ENCODE measurements around the gene RCOR1.

RCOR1 gene

GRCh38 chr14:102667703-102668102, 75.3 kb downstream of the RCOR1 start:
- H3K4me3 ChIP-seq (ENCODE audit: low read depth in 1 of 2, low read length in 2 of 2), result no peak overlapping the region
- H3K36me3 ChIP-seq (ENCODE audit: control insufficient read depth in 1 of 2, insufficient read depth in 2 of 2, low read length in 2 of 2), result no peaks in the 10 kb centered on the region
- no peaks in the 10 kb centered on the region for H3K27me3 ChIP-seq (ENCODE audit: low read depth, low read length)
- H3K9me3 ChIP-seq (ENCODE audit: control insufficient read depth in 1 of 2, low read length in 2 of 2), result no peaks in the 10 kb centered on the region
- no peaks in the 10 kb centered on the region for H3K4me1 ChIP-seq (ENCODE audit: control insufficient read depth in 1 of 2, insufficient read depth in 2 of 2, low read length in 2 of 2)
- H3K27ac ChIP-seq (ENCODE audit: low read length), result no peak overlapping the region

DNA sequence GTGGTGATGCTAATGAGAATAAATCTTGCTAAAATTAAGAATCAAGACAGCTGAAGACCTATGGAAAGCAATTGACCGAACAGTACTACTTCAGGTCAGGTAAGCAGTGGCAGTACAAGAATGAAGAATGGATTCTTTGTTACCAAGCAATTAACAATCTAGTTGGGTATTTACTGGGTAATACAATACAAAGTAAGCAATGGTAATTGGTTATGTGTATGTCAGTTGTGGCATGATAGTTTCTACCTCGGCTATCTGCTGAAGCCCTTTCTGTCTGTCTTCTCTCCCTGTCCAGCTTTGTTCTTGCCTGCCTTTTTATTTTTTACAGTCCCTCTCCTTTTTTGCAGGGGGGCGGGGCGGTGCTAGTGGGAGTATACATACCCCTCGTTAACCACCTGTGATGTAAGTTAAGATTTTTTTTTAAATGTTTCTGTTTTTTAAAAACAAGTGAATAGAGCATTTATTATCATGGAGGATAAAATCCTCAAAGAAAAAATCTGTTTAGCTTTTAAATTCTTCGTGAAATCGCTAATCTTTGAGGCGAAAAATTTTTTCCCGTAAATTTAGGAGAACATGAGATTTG, 75.9 kb downstream of the RCOR1 start:
- no peaks in the 10 kb centered on the region for H3K36me3 ChIP-seq (ENCODE audit: control insufficient read depth in 1 of 2, insufficient read depth in 2 of 2, low read length in 2 of 2)
- no peak overlapping the region for H3K4me3 ChIP-seq (ENCODE audit: low read depth in 1 of 2, low read length in 2 of 2)
- no peaks in the 10 kb centered on the region for H3K4me1 ChIP-seq (ENCODE audit: control insufficient read depth in 1 of 2, insufficient read depth in 2 of 2, low read length in 2 of 2)
- H3K27ac ChIP-seq (ENCODE audit: low read length), result no peak overlapping the region
- no peaks in the 10 kb centered on the region for H3K27me3 ChIP-seq (ENCODE audit: low read depth, low read length)
- no peaks in the 10 kb centered on the region for H3K9me3 ChIP-seq (ENCODE audit: control insufficient read depth in 1 of 2, low read length in 2 of 2)

- no peaks in the 10 kb centered on the region for H3K27me3 ChIP-seq (ENCODE audit: low read depth, low read length)
- H3K4me1 ChIP-seq (ENCODE audit: control insufficient read depth in 1 of 2, insufficient read depth in 2 of 2, low read length in 2 of 2), result no peaks in the 10 kb centered on the region
Measured at GRCh38 chr14:102671410-102671809, 79.0 kb downstream of the RCOR1 start.

GRCh38 chr14:102672410-102672960, 80.0 kb downstream of the RCOR1 start:
- H3K4me1 ChIP-seq (ENCODE audit: control insufficient read depth in 1 of 2, insufficient read depth in 2 of 2, low read length in 2 of 2), result no peaks in the 10 kb centered on the region
- no peaks in the 10 kb centered on the region for H3K9me3 ChIP-seq (ENCODE audit: control insufficient read depth in 1 of 2, low read length in 2 of 2)
- no peaks in the 10 kb centered on the region for H3K36me3 ChIP-seq (ENCODE audit: control insufficient read depth in 1 of 2, insufficient read depth in 2 of 2, low read length in 2 of 2)
- H3K27ac ChIP-seq (ENCODE audit: low read length), result no peak overlapping the region
- H3K4me3 ChIP-seq (ENCODE audit: low read depth in 1 of 2, low read length in 2 of 2), result no peak overlapping the region
- H3K27me3 ChIP-seq (ENCODE audit: low read depth, low read length), result no peaks in the 10 kb centered on the region

More at GRCh38 chr14:102671410-102671809, 79.0 kb downstream of the RCOR1 start:
- Histone ChIP-seq H3K27ac (ENCODE audit: low read length) (no peak overlapping the region), H3K4me3 (ENCODE audit: low read depth in 1 of 2, low read length in 2 of 2) (no peak overlapping the region), H3K9me3 (ENCODE audit: control insufficient read depth in 1 of 2, low read length in 2 of 2) (no peaks in the 10 kb centered on the region), H3K36me3 (ENCODE audit: control insufficient read depth in 1 of 2, insufficient read depth in 2 of 2, low read length in 2 of 2) (no peaks in the 10 kb centered on the region)

GRCh38 chr14:102675396-102675795, 82.9 kb downstream of the RCOR1 start:
- H3K36me3 ChIP-seq (ENCODE audit: control insufficient read depth in 1 of 2, insufficient read depth in 2 of 2, low read length in 2 of 2), result no peaks in the 10 kb centered on the region
- no peaks in the 10 kb centered on the region for H3K9me3 ChIP-seq (ENCODE audit: control insufficient read depth in 1 of 2, low read length in 2 of 2)
- H3K4me1 ChIP-seq (ENCODE audit: control insufficient read depth in 1 of 2, insufficient read depth in 2 of 2, low read length in 2 of 2), result no peaks in the 10 kb centered on the region
- no peak overlapping the region for H3K27ac ChIP-seq (ENCODE audit: low read length)
- no peak overlapping the region for H3K4me3 ChIP-seq (ENCODE audit: low read depth in 1 of 2, low read length in 2 of 2)
- H3K27me3 ChIP-seq (ENCODE audit: low read depth, low read length), result no peaks in the 10 kb centered on the region

- H3K4me1 ChIP-seq (ENCODE audit: control insufficient read depth in 1 of 2, insufficient read depth in 2 of 2, low read length in 2 of 2), result peaks cover 0 to under 1% of the 10 kb centered on the region in 2 donors
- peaks cover 0 to 3% of the 10 kb centered on the region in 2 donors for H3K36me3 ChIP-seq (ENCODE audit: control insufficient read depth in 1 of 2, insufficient read depth in 2 of 2, low read length in 2 of 2)
- H3K27me3 ChIP-seq (ENCODE audit: low read depth, low read length), result no peaks in the 10 kb centered on the region
- no peak overlapping the region for H3K4me3 ChIP-seq (ENCODE audit: low read depth in 1 of 2, low read length in 2 of 2)
- H3K9me3 ChIP-seq (ENCODE audit: control insufficient read depth in 1 of 2, low read length in 2 of 2), result no peaks in the 10 kb centered on the region
- H3K27ac ChIP-seq (ENCODE audit: low read length), result no peak overlapping the region
Measured at GRCh38 chr14:102678394-102678793, 85.9 kb downstream of the RCOR1 start.

DNA sequence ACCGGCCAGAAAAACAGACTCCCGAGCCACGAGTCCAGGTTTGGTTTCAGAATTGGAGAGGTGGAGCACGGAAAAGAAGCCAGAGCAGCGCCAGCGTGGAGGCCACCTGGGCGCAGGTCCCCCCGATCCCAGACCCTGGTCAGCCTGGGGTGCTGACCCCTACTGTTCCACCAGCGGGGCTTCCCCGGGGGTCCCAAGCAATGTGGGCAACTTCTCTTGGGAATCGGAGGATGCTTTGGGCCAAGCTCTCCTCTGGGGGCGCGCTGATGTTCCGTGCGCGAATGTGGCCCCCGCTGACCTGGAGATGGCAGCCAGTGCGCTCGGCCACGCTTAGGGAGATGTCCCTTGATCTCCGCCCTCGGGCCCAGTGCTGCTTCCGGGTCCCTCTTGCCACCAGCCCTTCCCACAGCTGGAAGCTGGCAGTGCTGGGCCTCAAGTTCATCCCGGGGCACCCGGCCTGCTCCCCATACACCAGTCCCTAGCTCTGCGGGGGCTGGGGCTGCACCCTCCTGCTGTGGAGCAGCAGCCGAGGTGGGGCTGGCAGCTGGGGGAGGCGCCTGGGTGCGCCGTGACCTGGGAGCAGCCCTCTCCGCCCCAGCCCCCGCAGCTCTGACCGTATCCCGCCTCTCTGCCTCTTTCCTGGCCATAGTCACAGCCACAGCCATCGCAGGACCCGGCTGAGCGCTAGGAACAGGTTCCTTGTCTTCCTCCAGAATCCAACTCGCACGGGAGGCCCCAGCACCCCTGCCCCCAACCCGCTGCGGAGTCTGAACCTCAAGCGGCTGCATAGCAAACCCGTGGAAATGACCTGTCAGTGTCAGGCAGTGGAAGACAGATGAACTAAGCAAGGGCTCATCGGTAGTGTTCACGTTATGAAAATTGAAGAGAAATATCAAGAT, 91.2 kb downstream of the RCOR1 start:
- no peaks in the 10 kb centered on the region for H3K27me3 ChIP-seq (ENCODE audit: low read depth, low read length)
- H3K4me3 ChIP-seq (ENCODE audit: low read depth in 1 of 2, low read length in 2 of 2), result no peak overlapping the region
- H3K27ac ChIP-seq (ENCODE audit: low read length), result no peak overlapping the region
- peaks cover 0 to 6% of the 10 kb centered on the region in 2 donors for H3K4me1 ChIP-seq (ENCODE audit: control insufficient read depth in 1 of 2, insufficient read depth in 2 of 2, low read length in 2 of 2)
- H3K9me3 ChIP-seq (ENCODE audit: control insufficient read depth in 1 of 2, low read length in 2 of 2), result no peaks in the 10 kb centered on the region
- peaks cover 0 to 8% of the 10 kb centered on the region in 2 donors for H3K36me3 ChIP-seq (ENCODE audit: control insufficient read depth in 1 of 2, insufficient read depth in 2 of 2, low read length in 2 of 2)

DNA sequence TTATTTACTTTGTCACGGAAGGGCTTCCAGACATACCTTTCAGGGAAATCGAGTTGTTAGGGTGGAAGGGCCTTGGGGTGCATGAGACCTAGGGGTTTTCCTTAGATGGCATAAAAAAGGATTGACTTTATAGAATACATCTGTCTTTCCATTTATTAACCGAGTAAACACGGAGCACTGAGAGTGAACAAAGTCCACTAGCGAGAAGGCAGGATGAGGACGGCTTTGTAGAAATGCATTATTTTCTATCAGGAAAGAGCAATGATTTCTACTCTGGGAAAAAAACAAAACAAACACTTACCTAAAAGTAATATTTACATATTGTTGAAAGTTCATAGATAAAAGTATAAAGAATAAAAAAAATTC, 91.8 kb downstream of the RCOR1 start:
- Histone ChIP-seq H3K9me3 (ENCODE audit: control insufficient read depth in 1 of 2, low read length in 2 of 2) (no peaks in the 10 kb centered on the region), H3K27ac (ENCODE audit: low read length) (no peak overlapping the region), H3K27me3 (ENCODE audit: low read depth, low read length) (no peaks in the 10 kb centered on the region), H3K36me3 (ENCODE audit: control insufficient read depth in 1 of 2, insufficient read depth in 2 of 2, low read length in 2 of 2) (peaks cover 0 to 8% of the 10 kb centered on the region in 2 donors), H3K4me1 (ENCODE audit: control insufficient read depth in 1 of 2, insufficient read depth in 2 of 2, low read length in 2 of 2) (peaks cover 0 to 6% of the 10 kb centered on the region in 2 donors), H3K4me3 (ENCODE audit: low read depth in 1 of 2, low read length in 2 of 2) (no peak overlapping the region)

GRCh38 chr14:102686196-102686801, 93.8 kb downstream of the RCOR1 start:
- peaks cover 0 to 8% of the 10 kb centered on the region in 2 donors for H3K36me3 ChIP-seq (ENCODE audit: control insufficient read depth in 1 of 2, insufficient read depth in 2 of 2, low read length in 2 of 2)
- no peaks in the 10 kb centered on the region for H3K27me3 ChIP-seq (ENCODE audit: low read depth, low read length)
- no peak overlapping the region for H3K4me3 ChIP-seq (ENCODE audit: low read depth in 1 of 2, low read length in 2 of 2)
- H3K9me3 ChIP-seq (ENCODE audit: control insufficient read depth in 1 of 2, low read length in 2 of 2), result no peaks in the 10 kb centered on the region
- H3K4me1 ChIP-seq (ENCODE audit: control insufficient read depth in 1 of 2, insufficient read depth in 2 of 2, low read length in 2 of 2), result peaks cover 0 to 6% of the 10 kb centered on the region in 2 donors
- no peak overlapping the region for H3K27ac ChIP-seq (ENCODE audit: low read length)

DNA sequence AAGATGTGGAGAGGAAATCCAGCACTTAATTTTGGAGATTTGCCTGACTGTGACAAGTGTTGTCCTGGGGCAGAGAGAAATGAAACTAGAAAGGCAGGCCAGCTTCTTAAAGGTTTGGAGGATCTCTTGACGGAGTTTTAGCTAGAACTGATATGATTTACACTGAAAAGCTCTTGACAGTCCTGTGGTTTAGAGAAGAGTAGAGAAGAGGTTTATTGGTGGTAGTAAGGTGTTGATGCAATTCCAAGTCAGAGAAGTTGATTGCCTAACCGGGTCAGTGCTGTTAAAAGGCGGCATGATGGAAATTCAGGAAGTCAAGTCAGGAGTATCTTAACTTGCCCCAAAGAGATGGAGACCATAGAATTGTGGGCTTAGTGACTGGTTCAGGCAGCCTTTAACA, 95.8 kb downstream of the RCOR1 start:
- Histone ChIP-seq H3K36me3 (ENCODE audit: control insufficient read depth in 1 of 2, insufficient read depth in 2 of 2, low read length in 2 of 2) (peaks cover 0 to 6% of the 10 kb centered on the region in 2 donors), H3K4me1 (ENCODE audit: control insufficient read depth in 1 of 2, insufficient read depth in 2 of 2, low read length in 2 of 2) (peaks cover 0 to 9% of the 10 kb centered on the region in 2 donors), H3K27ac (ENCODE audit: low read length) (no peak overlapping the region), H3K27me3 (ENCODE audit: low read depth, low read length) (no peaks in the 10 kb centered on the region), H3K9me3 (ENCODE audit: control insufficient read depth in 1 of 2, low read length in 2 of 2) (no peaks in the 10 kb centered on the region), H3K4me3 (ENCODE audit: low read depth in 1 of 2, low read length in 2 of 2) (no peak overlapping the region)

All from muscle layer of duodenum (tissue), 2 donors.